ENCODE measurements around the gene UTS2B.
"Not testable (repeated sequence)": the region's sequence is repeated elsewhere in the genome, so short reads cannot be mapped to it uniquely, and the experiment has no call there.

- not testable (repeated sequence) for TF ChIP-seq CTCF (conservative IDR thresholded peaks at IDR 0.05); EZH2 (IDR thresholded peaks at IDR 0.05; ENCODE audit: low read depth)
Measured at GRCh38 chr3:191275244-191275643, 55.1 kb downstream of the UTS2B start.

All from PC-9 (cell line).